ENCODE measurements around the gene PRCC.
A peak's percentile ranks its signal among the peaks of the same experiment; 100 is the strongest.

Gene PRCC, protein sequence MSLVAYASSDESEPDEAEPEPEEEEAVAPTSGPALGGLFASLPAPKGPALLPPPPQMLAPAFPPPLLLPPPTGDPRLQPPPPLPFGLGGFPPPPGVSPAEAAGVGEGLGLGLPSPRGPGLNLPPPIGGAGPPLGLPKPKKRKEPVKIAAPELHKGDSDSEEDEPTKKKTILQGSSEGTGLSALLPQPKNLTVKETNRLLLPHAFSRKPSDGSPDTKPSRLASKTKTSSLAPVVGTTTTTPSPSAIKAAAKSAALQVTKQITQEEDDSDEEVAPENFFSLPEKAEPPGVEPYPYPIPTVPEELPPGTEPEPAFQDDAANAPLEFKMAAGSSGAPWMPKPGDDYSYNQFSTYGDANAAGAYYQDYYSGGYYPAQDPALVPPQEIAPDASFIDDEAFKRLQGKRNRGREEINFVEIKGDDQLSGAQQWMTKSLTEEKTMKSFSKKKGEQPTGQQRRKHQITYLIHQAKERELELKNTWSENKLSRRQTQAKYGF

DNA sequence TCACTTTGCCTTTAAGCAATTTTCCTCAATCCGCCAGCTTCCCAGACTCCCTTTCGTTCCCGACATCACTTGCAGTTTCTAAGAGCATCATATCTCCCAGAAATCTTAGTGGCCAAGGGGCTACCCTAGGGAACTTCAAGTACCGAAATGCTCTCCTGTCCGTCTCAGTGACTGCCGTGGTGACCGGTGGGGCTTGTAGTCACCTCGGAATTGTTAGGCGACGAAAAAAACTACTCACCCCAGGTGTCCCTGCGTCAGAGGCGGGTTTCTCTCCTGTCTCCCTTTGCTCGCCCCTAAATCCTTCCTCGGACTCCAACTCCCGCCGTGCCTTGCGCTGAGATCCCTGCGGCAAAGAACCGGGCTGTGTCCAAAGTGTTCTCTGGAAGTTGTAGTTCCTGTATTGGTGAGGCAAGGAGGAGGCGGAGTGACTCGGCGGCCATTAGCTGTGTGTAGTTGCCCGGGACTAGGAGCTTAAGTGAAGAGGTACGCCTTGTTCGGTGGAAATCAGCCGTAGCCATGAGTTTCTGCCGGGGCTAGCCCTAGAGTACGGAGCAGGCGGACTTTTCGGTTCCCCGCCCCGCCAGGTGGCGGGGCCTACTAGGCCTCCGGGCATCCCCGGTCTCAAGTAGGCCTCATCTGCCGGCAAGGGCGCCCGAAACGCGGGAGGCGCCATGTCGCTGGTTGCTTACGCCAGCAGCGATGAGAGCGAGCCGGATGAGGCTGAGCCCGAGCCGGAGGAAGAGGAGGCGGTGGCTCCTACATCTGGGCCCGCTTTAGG, at the start of gene PRCC:
TSS of gene PRCC (plus strand) at position 435 of the 778 bp plus-strand sequence. CDS start at position 672, 237 bp downstream.
- DNase-seq: peak; percentile 100

- no peak for DNase-seq
Observed at GRCh38 chr1:156721131-156721530, 46.2 kb upstream of the PRCC start.

DNA sequence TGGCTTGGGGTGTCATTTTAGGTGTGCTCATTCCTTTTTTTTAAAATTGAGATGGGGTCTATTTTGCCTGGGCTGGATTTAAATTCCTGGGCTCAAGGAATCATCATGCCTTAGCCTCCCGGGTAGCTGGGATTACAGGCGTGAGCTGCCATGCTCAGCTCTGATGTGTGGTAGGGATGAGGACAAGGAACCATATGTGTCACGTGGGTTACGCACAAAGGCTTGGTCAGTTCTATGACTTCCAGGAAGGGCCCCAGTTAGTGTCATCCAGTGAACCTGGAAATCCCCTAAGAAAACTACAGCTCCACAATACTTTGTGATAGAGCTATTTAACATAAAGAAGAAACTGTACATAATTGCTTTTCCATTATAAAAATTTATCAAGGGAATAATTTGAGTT, 45.8 kb upstream of the PRCC start:
- no peak for DNase-seq

GRCh38 chr1:156725683-156726280, 41.6 kb upstream of the PRCC start:
- peak; percentile 92 for DNase-seq

DNA sequence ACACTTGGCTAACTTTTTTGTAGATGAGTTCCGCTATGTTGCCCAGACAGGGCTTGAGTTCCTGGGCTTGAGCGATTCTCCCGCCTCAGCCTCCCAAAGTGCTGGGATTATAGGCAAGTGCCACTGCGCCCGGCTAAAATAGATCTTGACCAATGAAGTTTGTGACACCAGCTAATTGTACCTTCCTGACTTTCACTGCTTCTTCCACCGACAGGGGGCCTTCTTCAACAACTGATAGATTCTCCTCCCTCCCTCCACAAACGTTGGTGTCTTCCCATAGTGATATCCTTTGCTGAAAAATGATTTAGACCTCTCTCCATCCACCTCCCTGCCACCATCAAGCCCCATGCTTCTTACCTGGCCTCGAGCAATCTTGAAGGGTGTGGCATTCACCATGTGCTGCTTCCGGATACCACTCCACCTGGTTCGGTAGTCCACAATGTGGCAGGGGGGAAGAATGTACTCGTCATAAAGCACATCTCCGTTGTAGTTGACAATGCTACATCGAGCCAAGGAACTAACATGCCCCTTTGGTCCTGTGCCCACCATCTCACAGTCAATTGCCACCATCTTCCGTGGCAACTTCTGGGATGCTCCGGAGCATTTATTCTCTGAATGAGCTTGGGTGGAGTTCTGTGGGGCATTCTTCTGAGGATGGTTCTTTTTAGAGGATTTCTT, 40.6 kb upstream of the PRCC start:
- peak; percentile 57 for DNase-seq

DNA sequence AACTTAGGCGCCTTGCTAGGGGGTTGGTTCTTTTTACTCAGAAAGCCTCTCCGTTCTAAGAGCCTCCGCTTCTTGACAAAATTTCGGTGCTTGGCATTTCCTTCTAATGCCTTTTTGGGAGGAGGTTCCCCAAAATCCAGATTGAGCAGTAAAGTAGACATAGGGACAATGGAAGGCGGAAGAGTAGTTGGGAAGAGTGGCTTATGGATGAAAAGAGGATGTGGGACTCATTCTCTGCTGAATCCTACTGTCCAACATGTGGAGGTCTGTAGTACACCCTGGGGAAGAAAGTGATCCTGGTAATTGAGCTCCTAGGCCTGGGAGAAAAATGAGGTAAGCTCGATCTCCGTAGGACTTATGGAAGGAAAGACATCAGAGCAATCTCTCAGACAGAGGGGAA, 39.8 kb upstream of the PRCC start:
- no peak for DNase-seq

- DNase-seq: peak; percentile 89
Observed at GRCh38 chr1:156727926-156728598, 39.3 kb upstream of the PRCC start, which contains the start of gene METTL25B. METTL25B (plus strand) TSS chr1:156728469; CDS start chr1:156729105, 636 bp downstream.

GRCh38 chr1:156728599-156729462, 38.5 kb upstream of the PRCC start, which contains the start of gene ISG20L2:
ISG20L2 (minus strand) TSS chr1:156728766; CDS start chr1:156727652, 1,114 bp downstream.
- peak; percentile 97 for DNase-seq

- DNase-seq: no peak
Observed at GRCh38 chr1:156733989-156734584, 33.2 kb upstream of the PRCC start.

DNA sequence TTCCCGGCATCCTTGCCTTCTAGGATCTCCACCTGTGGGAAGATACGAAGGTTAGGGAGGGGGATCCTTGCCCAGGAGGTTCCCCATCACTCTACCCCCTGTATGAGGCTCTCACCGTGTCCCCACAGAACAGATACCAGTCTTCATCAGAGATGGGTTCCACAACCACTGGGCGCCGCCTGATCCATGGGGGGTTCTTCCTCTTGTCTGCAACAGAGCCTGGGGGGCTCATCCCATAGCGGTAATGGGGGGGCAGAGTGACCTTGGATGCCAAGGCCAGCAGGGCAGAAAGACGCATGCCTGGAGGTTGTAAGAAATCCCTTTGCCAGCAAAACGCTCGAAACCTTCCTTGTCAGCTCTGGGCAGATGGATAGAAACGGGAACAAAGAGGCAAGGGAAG, 28.9 kb upstream of the PRCC start:
- no peak for DNase-seq

- no peak for DNase-seq
Observed at GRCh38 chr1:156738916-156739315, 28.4 kb upstream of the PRCC start.

DNA sequence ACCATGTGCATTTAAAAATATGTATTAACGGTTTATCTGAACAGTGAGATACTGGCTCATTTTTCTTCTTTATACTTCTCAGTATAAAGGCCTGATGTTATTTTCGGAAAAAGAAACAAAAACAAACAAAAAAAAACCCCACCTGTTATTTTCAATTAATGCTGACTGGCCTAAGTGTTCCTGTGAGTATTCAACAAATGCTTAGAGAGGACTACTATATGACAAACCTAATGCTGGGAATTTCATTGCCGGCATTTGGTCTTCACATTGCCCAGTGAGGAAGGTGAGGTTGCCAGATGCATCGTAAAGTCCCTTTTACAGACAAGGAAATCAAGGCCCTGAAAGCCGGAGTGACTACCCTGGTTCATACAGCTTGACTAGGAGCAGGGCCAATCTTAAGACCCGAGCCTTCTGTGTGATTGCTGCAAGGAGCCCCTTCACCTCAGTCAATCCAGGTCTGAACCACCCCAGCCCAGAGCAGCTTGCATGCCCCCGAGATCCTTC, 27.0 kb upstream of the PRCC start:
- no peak for DNase-seq

- peak; percentile 99 for DNase-seq
Observed at GRCh38 chr1:156740741-156741480, 26.4 kb upstream of the PRCC start, which contains the start of gene MRPL24. MRPL24 (minus strand) TSS chr1:156741088; CDS start chr1:156738704, 2,384 bp downstream.

- no peak for DNase-seq
Observed at GRCh38 chr1:156741481-156741983, 25.8 kb upstream of the PRCC start.

GRCh38 chr1:156742017-156742416, 25.3 kb upstream of the PRCC start:
- no peak for DNase-seq

DNA sequence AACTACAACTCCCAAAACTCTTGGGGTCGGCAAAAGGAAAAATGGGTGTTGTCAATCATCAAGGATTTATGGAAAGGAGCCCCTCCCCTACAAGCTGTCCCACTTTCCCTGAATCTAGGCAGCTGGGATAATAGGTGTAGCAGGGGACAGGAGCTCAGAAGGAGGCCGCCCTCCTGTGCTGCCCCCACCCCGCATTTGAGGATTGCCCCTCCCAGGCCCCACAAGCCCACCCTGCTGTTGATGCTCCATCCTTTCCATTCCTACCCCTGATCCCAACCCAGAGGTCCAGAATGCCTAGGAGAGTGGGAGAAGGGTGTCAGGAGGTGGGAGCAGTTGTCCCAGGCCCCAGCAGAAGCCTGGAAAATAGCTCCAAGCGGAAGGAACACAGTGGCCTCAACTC, 24.5 kb upstream of the PRCC start:
- DNase-seq: no peak

DNA sequence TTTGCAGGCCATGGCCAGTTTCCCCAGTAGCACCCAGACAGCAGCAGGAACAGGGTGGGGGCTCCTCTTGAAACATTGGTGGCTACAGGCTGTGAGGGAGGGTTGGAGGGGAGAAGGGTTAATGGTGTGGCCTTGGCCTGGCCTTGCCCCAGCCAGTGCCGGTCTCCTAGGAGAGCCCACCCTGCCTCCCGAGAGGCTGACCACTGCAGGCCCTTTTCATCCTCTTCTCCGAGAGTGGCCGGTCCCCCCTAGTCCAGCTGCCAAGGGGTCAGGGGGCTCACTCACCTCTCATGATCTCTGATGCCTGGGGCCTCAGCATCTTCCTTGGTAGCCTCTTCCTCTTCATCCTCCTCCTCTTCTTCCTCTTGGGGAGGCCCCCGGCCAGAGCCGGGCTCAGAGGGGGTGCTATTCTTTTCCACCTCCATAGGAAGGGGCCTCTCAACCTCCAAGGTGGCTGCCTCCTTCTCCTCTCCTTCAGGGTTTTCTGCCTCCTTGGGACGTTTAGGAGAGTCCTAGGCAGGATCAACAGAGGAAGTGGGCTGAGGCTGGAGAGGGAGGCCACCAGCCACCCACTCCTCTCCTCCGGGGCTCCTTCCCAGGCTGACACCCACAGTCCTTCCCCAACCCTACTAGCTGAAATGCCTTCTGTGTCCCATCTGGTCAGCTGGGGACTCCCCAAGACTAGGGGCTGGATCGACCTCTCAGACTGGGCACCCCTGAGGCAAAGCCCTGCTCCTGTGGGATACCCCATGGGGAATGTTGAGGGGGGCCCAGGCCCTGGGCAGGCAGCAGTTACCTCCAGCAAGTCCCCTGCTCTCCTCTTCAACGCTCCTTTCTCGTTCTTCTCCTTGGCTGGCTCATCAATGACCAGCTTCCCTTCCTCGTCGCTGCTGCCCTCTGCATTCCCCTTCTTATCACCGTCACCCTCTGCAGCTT, 23.7 kb upstream of the PRCC start:
- DNase-seq: no peak

DNA sequence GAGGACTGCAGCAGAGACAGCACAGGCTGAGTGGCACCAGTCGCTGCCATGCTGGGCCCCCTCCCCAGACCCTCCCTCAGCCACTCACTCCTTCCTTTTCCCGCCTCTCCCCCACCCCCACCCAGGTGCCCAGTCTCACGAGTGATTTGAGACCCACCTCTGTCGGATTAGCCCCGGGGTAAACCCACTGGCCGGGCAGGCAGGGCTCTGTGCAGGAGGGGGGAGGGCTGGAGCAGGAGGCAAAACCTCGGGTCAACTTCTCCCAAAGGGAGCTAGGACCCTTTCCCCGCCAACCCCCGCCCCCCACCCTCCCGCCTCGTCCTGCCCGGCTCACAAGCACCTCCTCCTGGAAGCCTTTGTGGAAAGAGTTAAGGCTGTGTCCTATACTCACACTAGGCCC, 23.0 kb upstream of the PRCC start:
- no peak for DNase-seq

All from right hindlimb (tissue), 1 donor.